GM23338 (cell line): Measurements from ENCODE around the gene UBA6. TPM values are rescaled to one million over a fixed set of nuclear protein-coding genes. Genes with fewer than 3 reads are reported as not detected.

ENCODE experiments used
- ATAC-seq: fragments of 200-7000 bp; cut with Tn5 transposase; 3 replicates; pipeline ENCODE4 v1.9.1; 2020
- DNase-seq: peaks from one replicate; pipeline ENCODE4 v3.0.0-alpha.2; 2015; ENCODE audit warnings: low spot score
- H2AFZ ChIP-seq: fragments of 200-600 bp; sonication (generic); 2 replicates; pipeline ENCODE4 v1.8.0; 2016; ENCODE audit warnings: antibody characterized with exemption, mild to moderate bottlenecking, moderate library complexity
- H3F3A ChIP-seq: fragments of 200-600 bp; sonication (generic); replicated peaks from 2 replicates; pipeline ENCODE4 v1.8.0; 2017; ENCODE audit warnings: antibody characterized with exemption, mixed run types, low read depth
- H3K27ac ChIP-seq: fragments of 200-600 bp; sonication (generic); 2 replicates; pipeline ENCODE4 v1.6.1; 2016; ENCODE audit warnings: low read depth
- H3K27me3 ChIP-seq: fragments of 200-600 bp; sonication (generic); 2 replicates; pipeline ENCODE4 v1.8.0; 2016; ENCODE audit warnings: mild to moderate bottlenecking, mixed run types, moderate library complexity; ENCODE audit not compliant: insufficient read depth
- H3K36me3 ChIP-seq: fragments of 200-600 bp; sonication (generic); 2 replicates; pipeline ENCODE4 v1.8.0; 2016; ENCODE audit warnings: mild to moderate bottlenecking; ENCODE audit not compliant: insufficient read depth
- H3K4me1 ChIP-seq: fragments of 200-600 bp; sonication (generic); 2 replicates; pipeline ENCODE4 v1.8.0; 2016; ENCODE audit warnings: mild to moderate bottlenecking, moderate library complexity; ENCODE audit not compliant: insufficient read depth
- H3K4me2 ChIP-seq: fragments of 200-600 bp; sonication (generic); 2 replicates; pipeline ENCODE4 v1.7.1; 2017; ENCODE audit warnings: mixed run types
- H3K4me3 ChIP-seq: fragments of 200-600 bp; sonication (generic); 2 replicates; pipeline ENCODE4 v1.6.1; 2016; ENCODE audit warnings: mixed run types
- H3K79me2 ChIP-seq: fragments of 200-600 bp; sonication (generic); replicated peaks from 2 replicates; pipeline ENCODE4 v1.8.0; 2017; ENCODE audit warnings: mild to moderate bottlenecking; ENCODE audit not compliant: insufficient read depth
- H3K9me2 ChIP-seq: fragments of 200-600 bp; sonication (generic); 2 replicates; pipeline ENCODE4 v1.8.0; 2017; ENCODE audit not compliant: insufficient read depth
- H4K20me1 ChIP-seq: fragments of 200-600 bp; sonication (generic); replicated peaks from 2 replicates; pipeline ENCODE4 v1.8.0; 2017; ENCODE audit warnings: mild to moderate bottlenecking; ENCODE audit not compliant: insufficient read depth
- H3K27ac Mint-ChIP-seq: 2 replicates; pipeline ENCODE4 v1.8.0; 2020; ENCODE audit warnings: inconsistent platforms, mild to moderate bottlenecking, moderate library complexity, mixed read lengths
- H3K27me3 Mint-ChIP-seq: 3 replicates; pipeline ENCODE4 v1.8.0; 2022; ENCODE audit warnings: low read depth, mild to moderate bottlenecking, moderate library complexity, mixed read lengths, inconsistent platforms; ENCODE audit not compliant: insufficient read depth, poor library complexity
- H3K36me3 Mint-ChIP-seq: 3 replicates; pipeline ENCODE4 v1.8.0; 2021; ENCODE audit warnings: low read depth, mild to moderate bottlenecking, inconsistent platforms, moderate library complexity, mixed read lengths
- H3K4me1 Mint-ChIP-seq: 3 replicates; pipeline ENCODE4 v1.8.0; 2020; ENCODE audit warnings: mild to moderate bottlenecking, inconsistent platforms, mixed read lengths
- H3K4me3 Mint-ChIP-seq: 3 replicates; pipeline ENCODE4 v1.8.0; 2021; ENCODE audit warnings: moderate library complexity, mild to moderate bottlenecking, inconsistent platforms, mixed read lengths
- H3K9me3 Mint-ChIP-seq: 3 replicates; pipeline ENCODE4 v1.8.0; 2020; ENCODE audit warnings: moderate library complexity, mild to moderate bottlenecking, inconsistent platforms, mixed read lengths
- CREB1 ChIP-seq: fragments of 250-450 bp; sonication (Bioruptor Pico); IDR thresholded peaks from 2 replicates; pipeline ENCODE4 v1.5.0; 2020; ENCODE audit warnings: low read depth, mild to moderate bottlenecking, moderate library complexity
- CTCF ChIP-seq, 2 experiments: fragments of 200-600 bp in 1 of 2; sonication (generic) in 1 of 2; conservative IDR thresholded peaks; 2 replicates each; pipeline versions ENCODE4 v1.5.1 to v1.6.1; 2016 to 2017; ENCODE audit warnings: antibody characterized with exemption in 2 of 2, low read depth in 2 of 2, mild to moderate bottlenecking in 2 of 2, moderate library complexity in 1 of 2
- ETS1 ChIP-seq: IDR thresholded peaks from 2 replicates; pipeline ENCODE4 v1.6.1; 2016; ENCODE audit warnings: antibody characterized with exemption
- EZH2 ChIP-seq: fragments of 200-600 bp; sonication (generic); IDR thresholded peaks from one replicate; pipeline ENCODE4 v1.8.0; 2017; ENCODE audit warnings: antibody characterized with exemption, mild to moderate bottlenecking, low read depth; ENCODE audit not compliant: unreplicated experiment
- EZH2phosphoT487 ChIP-seq: fragments of 200-600 bp; sonication (generic); IDR thresholded peaks from one replicate; pipeline ENCODE4 v1.8.1; 2018; ENCODE audit warnings: antibody characterized with exemption; ENCODE audit not compliant: unreplicated experiment
- JUNB ChIP-seq: IDR thresholded peaks from one replicate; pipeline ENCODE4 v1.6.1; 2016; ENCODE audit warnings: antibody characterized with exemption; ENCODE audit not compliant: unreplicated experiment
- NANOG ChIP-seq: IDR thresholded peaks from 2 replicates; pipeline ENCODE4 v1.6.1; 2016; ENCODE audit warnings: antibody characterized with exemption, borderline replicate concordance
- POLR2AphosphoS5 ChIP-seq: IDR thresholded peaks from 2 replicates; pipeline ENCODE4 v1.6.1; 2016; ENCODE audit warnings: antibody characterized with exemption, low read depth
- REST ChIP-seq: IDR thresholded peaks from one replicate; pipeline ENCODE4 v1.6.1; 2018; ENCODE audit warnings: antibody characterized with exemption; ENCODE audit not compliant: unreplicated experiment
- STAT1 ChIP-seq: IDR thresholded peaks from one replicate; pipeline ENCODE4 v1.6.1; 2016; ENCODE audit warnings: antibody characterized with exemption; ENCODE audit not compliant: unreplicated experiment
- ZNF114 ChIP-seq: fragments of 250-450 bp; sonication (Bioruptor Pico); IDR thresholded peaks from 2 replicates; pipeline ENCODE4 v1.5.0; 2020; ENCODE audit warnings: mild to moderate bottlenecking, moderate library complexity
- ZNF331 ChIP-seq: fragments of 250-450 bp; sonication (Bioruptor Pico); IDR thresholded peaks from 2 replicates; pipeline ENCODE4 v1.5.0; 2020; ENCODE audit warnings: low read depth, mild to moderate bottlenecking, moderate library complexity
- ZNF462 ChIP-seq: fragments of 250-450 bp; sonication (Bioruptor Pico); IDR thresholded peaks from 2 replicates; pipeline ENCODE4 v1.5.0; 2020; ENCODE audit warnings: mild to moderate bottlenecking, moderate library complexity
- long read RNA-seq: library from polyadenylated mRNA; unstranded; transcript quantifications from one replicate; pipeline ENCODE4 v2.0.0, GENCODE V29; 2020; ENCODE audit not compliant: unreplicated experiment
- polyA plus RNA-seq: library from polyadenylated mRNA; unstranded; fragments of >200 nt; fragmentation: Nextera tagmentation; extraction: Ambion mirVana; gene quantifications from 2 replicates; pipeline ENCODE4 v1.2.1, GENCODE V29; 2016
- total RNA-seq: library from RNA; depleted of rRNA; stranded (reverse); fragments of >200 nt; shearing (Covaris generic); gene quantifications from 2 replicates; pipeline ENCODE4 v1.2.3, GENCODE V29; 2014; rRNA removed

The UBA6 gene
- 77.3 and 96.3 TPM in 2 replicates for total RNA-seq
- 15.0 and 17.6 TPM in 2 replicates for polyA plus RNA-seq
- long read RNA-seq, partial matches to known transcripts: 1 of 4 reads
- long read RNA-seq, other reads (novel, unspliced or antisense): 2 of 4 reads

GRCh38 chr4:67700738-67701516, at the start of gene UBA6:
TSS of gene UBA6 (minus strand) at chr4:67701155. CDS start at chr4:67701119, 36 bp downstream.
- peaks cover 8% of the 10 kb centered on the region for H3K4me1 ChIP-seq
- no peaks in the 10 kb centered on the region for H4K20me1 ChIP-seq
- H3K79me2 ChIP-seq: peaks cover 85% of the 10 kb centered on the region
- peak within 1 kb of the TSS; percentile 92 for H3K4me2 ChIP-seq
- H3K36me3 Mint-ChIP-seq: peaks cover 3% of the 10 kb centered on the region; the same call in 2 of the 3 replicates
- no peaks in the 10 kb centered on the region for H3K9me3 Mint-ChIP-seq
- peaks cover under 1% of the 10 kb centered on the region; the same call in 1 of the 2 replicates for H3K36me3 ChIP-seq
- ATAC-seq (peak; percentile 96), DNase-seq (peak; percentile 98)
- no peak for TF ChIP-seq NANOG
- no peak for TF ChIP-seq JUNB
- TF ChIP-seq EZH2phosphoT487: no peak
- TF ChIP-seq ZNF331 (CRISPR knock-in tag): no peak
- no peak for TF ChIP-seq ZNF462
- no peak for TF ChIP-seq REST
- no peak for TF ChIP-seq ZNF114 (CRISPR knock-in tag)
- no peak for TF ChIP-seq EZH2
- TF ChIP-seq STAT1: no peak
- 0 out of 2 replicates have a peak, but pooled peaks have one; percentile 55 for TF ChIP-seq ETS1
- TF ChIP-seq POLR2AphosphoS5: peak; percentile 91
- TF ChIP-seq CREB1 (CRISPR knock-in tag): peak; percentile 83
- peak; percentile 27 to 42; a peak in 3 of 4 replicates for TF ChIP-seq CTCF (conservative IDR thresholded peaks at IDR 0.05; ENCODE audit: low read depth in 2 of 2)
- H3K4me3 Mint-ChIP-seq: peak within 1 kb of the TSS; percentile 88
- peaks cover 11% of the 10 kb centered on the region for H3K4me1 Mint-ChIP-seq
- H3K27me3 Mint-ChIP-seq: no peaks in the 10 kb centered on the region
- H3F3A ChIP-seq: no peaks in the 10 kb centered on the region
- H3K4me3 ChIP-seq: peak within 1 kb of the TSS; percentile 85
- H3K27ac ChIP-seq: peak within 1 kb of the TSS; percentile 90
- peak within 1 kb of the TSS; percentile 95 for H3K27ac Mint-ChIP-seq
- H3K27me3 ChIP-seq: no peaks in the 10 kb centered on the region
- no peaks in the 10 kb centered on the region for H3K9me2 ChIP-seq
- peak within 1 kb of the TSS; percentile 75; the same call in 1 of the 2 replicates for H2AFZ ChIP-seq
